ENCODE data around the gene CHURC1. TPM values are rescaled to one million over a fixed set of nuclear protein-coding genes. Genes with fewer than 3 reads are reported as not detected.

The CHURC1 gene
- total and polyA plus RNA-seq, 2 of the 13 experiments (the other 11 are each of a cell fraction or from before 2014, with no cell fraction given) = 41.1 to 74.4 TPM

DNA sequence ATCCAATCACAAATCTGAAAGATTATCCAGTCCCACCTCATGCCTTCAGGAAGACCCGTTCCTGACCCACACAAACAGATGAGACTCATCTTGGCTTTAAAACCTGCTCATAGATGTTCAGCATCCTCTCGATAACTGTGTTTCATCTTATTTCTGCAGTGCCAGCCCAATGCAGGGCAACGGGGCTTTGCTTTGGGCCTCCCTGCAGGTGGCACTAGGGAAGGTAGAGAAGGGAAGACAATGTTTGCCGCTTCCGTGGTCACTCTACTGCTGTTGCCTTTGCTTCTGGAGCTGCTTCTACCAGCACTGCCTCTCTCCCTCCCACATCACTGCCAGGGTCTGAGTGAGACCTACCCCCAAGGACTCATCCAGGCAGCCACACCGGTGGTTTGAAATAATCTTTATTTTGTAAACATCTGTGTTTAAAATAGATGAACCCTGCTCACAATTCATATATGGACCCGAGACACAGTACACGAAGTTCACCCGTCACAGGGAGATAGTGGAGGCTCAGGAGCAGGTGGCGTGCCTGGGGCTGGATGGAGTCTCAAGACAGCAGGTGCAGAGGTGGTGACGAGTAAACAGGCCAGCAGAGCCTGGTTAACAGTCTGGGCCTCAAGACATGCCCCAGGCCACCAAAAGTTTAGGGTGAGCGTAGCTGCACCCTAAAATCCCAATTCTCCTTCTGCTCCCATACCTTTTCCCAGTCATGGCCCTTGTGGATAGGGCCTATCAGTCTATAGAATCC, 31.4 kb downstream of the CHURC1 start (continued):
- TF ChIP-seq ZNF30 (CRISPR knock-in tag; IDR thresholded peaks at IDR 0.05) = no peak
- TF ChIP-seq, protein P1, sequence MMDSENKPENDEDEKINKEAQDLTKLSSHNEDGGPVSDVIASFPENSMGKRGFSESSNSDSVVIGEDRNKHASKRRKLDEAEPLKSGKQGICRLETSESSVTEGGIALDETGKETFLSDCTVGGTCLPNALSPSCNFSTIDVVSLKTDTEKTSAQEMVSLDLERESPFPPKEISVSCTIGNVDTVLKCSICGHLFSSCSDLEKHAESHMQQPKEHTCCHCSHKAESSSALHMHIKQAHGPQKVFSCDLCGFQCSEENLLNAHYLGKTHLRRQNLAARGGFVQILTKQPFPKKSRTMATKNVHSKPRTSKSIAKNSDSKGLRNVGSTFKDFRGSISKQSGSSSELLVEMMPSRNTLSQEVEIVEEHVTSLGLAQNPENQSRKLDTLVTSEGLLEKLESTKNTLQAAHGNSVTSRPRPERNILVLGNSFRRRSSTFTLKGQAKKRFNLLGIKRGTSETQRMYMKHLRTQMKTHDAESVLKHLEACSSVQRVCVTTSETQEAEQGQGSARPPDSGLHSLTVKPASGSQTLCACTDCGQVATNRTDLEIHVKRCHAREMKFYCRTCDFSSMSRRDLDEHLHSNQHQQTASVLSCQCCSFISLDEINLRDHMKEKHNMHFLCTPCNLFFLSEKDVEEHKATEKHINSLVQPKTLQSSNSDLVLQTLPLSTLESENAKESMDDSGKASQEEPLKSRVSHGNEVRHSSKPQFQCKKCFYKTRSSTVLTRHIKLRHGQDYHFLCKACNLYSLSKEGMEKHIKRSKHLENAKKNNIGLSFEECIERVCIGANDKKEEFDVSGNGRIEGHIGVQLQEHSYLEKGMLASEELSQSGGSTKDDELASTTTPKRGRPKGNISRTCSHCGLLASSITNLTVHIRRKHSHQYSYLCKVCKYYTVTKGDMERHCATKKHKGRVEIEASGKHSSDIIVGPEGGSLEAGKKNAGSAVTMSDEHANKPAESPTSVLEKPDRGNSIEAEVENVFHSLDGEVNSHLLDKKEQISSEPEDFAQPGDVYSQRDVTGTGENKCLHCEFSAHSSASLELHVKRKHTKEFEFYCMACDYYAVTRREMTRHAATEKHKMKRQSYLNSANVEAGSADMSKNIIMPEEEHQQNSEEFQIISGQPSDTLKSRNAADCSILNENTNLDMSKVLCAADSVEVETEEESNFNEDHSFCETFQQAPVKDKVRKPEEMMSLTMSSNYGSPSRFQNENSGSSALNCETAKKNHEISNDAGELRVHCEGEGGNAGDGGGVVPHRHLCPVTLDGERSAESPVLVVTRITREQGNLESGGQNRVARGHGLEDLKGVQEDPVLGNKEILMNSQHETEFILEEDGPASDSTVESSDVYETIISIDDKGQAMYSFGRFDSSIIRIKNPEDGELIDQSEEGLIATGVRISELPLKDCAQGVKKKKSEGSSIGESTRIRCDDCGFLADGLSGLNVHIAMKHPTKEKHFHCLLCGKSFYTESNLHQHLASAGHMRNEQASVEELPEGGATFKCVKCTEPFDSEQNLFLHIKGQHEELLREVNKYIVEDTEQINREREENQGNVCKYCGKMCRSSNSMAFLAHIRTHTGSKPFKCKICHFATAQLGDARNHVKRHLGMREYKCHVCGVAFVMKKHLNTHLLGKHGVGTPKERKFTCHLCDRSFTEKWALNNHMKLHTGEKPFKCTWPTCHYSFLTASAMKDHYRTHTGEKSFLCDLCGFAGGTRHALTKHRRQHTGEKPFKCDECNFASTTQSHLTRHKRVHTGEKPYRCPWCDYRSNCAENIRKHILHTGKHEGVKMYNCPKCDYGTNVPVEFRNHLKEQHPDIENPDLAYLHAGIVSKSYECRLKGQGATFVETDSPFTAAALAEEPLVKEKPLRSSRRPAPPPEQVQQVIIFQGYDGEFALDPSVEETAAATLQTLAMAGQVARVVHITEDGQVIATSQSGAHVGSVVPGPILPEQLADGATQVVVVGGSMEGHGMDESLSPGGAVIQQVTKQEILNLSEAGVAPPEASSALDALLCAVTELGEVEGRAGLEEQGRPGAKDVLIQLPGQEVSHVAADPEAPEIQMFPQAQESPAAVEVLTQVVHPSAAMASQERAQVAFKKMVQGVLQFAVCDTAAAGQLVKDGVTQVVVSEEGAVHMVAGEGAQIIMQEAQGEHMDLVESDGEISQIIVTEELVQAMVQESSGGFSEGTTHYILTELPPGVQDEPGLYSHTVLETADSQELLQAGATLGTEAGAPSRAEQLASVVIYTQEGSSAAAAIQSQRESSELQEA (CRISPR knock-in tag; IDR thresholded peaks at IDR 0.05; ENCODE audit: not compliant biosample characterization) = no peak
- TF ChIP-seq HIVEP1 (CRISPR knock-in tag; IDR thresholded peaks at IDR 0.05) = no peak
- TF ChIP-seq HES4 (CRISPR knock-in tag; IDR thresholded peaks at IDR 0.05; ENCODE audit: borderline replicate concordance) = no peak
